ENCODE measurements around the gene GEMIN8.

DNA sequence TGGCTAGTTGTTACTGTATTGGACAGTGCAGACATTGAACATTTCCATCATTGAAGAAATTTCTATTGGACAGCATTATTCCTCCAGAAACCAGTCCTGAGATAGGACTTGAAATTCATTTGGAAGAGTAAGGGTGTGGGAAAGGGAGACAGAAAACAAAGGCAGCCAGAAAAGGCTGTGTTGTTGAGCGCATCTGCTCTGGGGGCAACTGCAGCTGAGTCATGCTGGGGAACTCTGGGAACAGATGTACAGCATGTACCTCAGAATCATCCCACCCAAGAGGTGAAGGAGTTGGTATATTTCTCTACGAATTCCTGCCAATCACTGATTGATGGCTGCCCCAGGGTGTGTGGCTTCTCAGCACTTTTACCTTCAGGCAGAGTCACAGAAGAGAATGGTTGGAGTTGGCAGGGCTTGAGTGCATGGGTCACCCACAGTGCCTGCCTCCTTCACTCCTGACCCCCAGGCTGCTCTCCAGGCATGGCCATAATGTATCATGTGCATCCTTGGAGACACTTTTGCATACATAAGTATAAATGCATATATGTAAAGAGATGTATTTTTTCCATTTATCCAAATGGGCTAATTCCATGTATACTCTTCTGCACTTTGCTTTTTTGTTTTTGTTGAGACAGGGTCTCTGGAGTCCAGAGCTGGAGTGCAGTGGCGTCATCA lies 39.4 kb downstream of the GEMIN8 start:
- TF ChIP-seq, protein P1, sequence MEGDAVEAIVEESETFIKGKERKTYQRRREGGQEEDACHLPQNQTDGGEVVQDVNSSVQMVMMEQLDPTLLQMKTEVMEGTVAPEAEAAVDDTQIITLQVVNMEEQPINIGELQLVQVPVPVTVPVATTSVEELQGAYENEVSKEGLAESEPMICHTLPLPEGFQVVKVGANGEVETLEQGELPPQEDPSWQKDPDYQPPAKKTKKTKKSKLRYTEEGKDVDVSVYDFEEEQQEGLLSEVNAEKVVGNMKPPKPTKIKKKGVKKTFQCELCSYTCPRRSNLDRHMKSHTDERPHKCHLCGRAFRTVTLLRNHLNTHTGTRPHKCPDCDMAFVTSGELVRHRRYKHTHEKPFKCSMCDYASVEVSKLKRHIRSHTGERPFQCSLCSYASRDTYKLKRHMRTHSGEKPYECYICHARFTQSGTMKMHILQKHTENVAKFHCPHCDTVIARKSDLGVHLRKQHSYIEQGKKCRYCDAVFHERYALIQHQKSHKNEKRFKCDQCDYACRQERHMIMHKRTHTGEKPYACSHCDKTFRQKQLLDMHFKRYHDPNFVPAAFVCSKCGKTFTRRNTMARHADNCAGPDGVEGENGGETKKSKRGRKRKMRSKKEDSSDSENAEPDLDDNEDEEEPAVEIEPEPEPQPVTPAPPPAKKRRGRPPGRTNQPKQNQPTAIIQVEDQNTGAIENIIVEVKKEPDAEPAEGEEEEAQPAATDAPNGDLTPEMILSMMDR (IDR thresholded peaks at IDR 0.05): no peak
- no peak for TF ChIP-seq POLR2A (IDR thresholded peaks at IDR 0.05)

Measured in prostate gland (tissue), 2 donors.